Hepatocyte (in vitro differentiated cells): ENCODE measurements around the gene TSPAN31. TPM values are rescaled to one million over a fixed set of nuclear protein-coding genes. Genes with fewer than 3 reads are reported as not detected.

Experiments
- DNase-seq: peaks from one replicate; pipeline ENCODE4 v3.0.0-alpha.2; 2016; ENCODE audit warnings: low spot score
- H2AFZ ChIP-seq: fragments of 200-600 bp; sonication (generic); 2 replicates; pipeline ENCODE4 v1.6.0; 2016; ENCODE audit warnings: antibody characterized with exemption, mild to moderate bottlenecking
- H3K27ac ChIP-seq: fragments of 200-600 bp; sonication (generic); 2 replicates; pipeline ENCODE4 v1.5.1; 2016; ENCODE audit warnings: mild to moderate bottlenecking
- H3K27me3 ChIP-seq: fragments of 200-600 bp; sonication (generic); 2 replicates; pipeline ENCODE4 v1.6.1; 2016
- H3K36me3 ChIP-seq: fragments of 200-600 bp; sonication (generic); replicated peaks from 2 replicates; pipeline ENCODE4 v1.5.1; 2016; ENCODE audit warnings: low read depth; ENCODE audit not compliant: insufficient read depth
- H3K4me1 ChIP-seq: fragments of 200-600 bp; sonication (generic); 2 replicates; pipeline ENCODE4 v1.5.1; 2016; ENCODE audit warnings: mild to moderate bottlenecking, moderate library complexity; ENCODE audit not compliant: insufficient read depth
- H3K4me2 ChIP-seq: fragments of 200-600 bp; sonication (generic); 2 replicates; pipeline ENCODE4 v1.6.0; 2016
- H3K4me3 ChIP-seq: fragments of 200-600 bp; sonication (generic); 2 replicates; pipeline ENCODE4 v1.5.1; 2016; ENCODE audit warnings: mild to moderate bottlenecking
- H3K79me2 ChIP-seq: fragments of 200-600 bp; sonication (generic); 2 replicates; pipeline ENCODE4 v1.6.0; 2017; ENCODE audit warnings: mild to moderate bottlenecking
- H3K9me2 ChIP-seq: fragments of 200-600 bp; sonication (generic); replicated peaks from 2 replicates; pipeline ENCODE4 v1.6.0; 2017; ENCODE audit warnings: mild to moderate bottlenecking; ENCODE audit not compliant: insufficient read depth
- H3K9me3 ChIP-seq: fragments of 200-600 bp; sonication (generic); 2 replicates; pipeline ENCODE4 v1.5.1; 2016; ENCODE audit warnings: low read depth, mild to moderate bottlenecking
- H4K20me1 ChIP-seq: fragments of 200-600 bp; sonication (generic); 2 replicates; pipeline ENCODE4 v1.6.0; 2016; ENCODE audit warnings: mild to moderate bottlenecking; ENCODE audit not compliant: insufficient read depth, poor library complexity, severe bottlenecking
- CTCF ChIP-seq: fragments of 200-600 bp; sonication (generic); IDR thresholded peaks from 2 replicates; pipeline ENCODE4 v1.5.1; 2016; ENCODE audit warnings: antibody characterized with exemption, mild to moderate bottlenecking; ENCODE audit not compliant: poor library complexity
- EZH2 ChIP-seq: fragments of 200-600 bp; sonication (generic); IDR thresholded peaks from 2 replicates; pipeline ENCODE4 v1.6.1; 2016; ENCODE audit warnings: antibody characterized with exemption, mild to moderate bottlenecking, borderline replicate concordance
- EZH2phosphoT487 ChIP-seq: fragments of 200-600 bp; sonication (generic); IDR thresholded peaks from one replicate; pipeline ENCODE4 v1.6.1; 2018; ENCODE audit warnings: antibody characterized with exemption, mild to moderate bottlenecking, low read depth, moderate library complexity; ENCODE audit not compliant: unreplicated experiment, severe bottlenecking
- WGBS: methylation state at CpG from one replicate; pipeline ENCODE4 v1.1.6; 2016; ENCODE audit warnings: low lambda C conversion rate; ENCODE audit errors: missing lambda C conversion rate; 5-methylcytosine and 5-hydroxymethylcytosine counted together
- polyA plus RNA-seq: library from polyadenylated mRNA; unstranded; fragments of >200 nt; fragmentation: Nextera tagmentation; extraction: Ambion mirVana; gene quantifications from 2 replicates; pipeline ENCODE4 v1.2.1, GENCODE V29; 2016
- total RNA-seq: library from RNA; depleted of rRNA; stranded (reverse); fragments of >200 nt; gene quantifications from 2 replicates; pipeline ENCODE4 v1.2.3, GENCODE V29; 2014

The TSPAN31 gene
- total and polyA plus RNA-seq, 2 experiments from 2014 or later, result 69.2 to 81.3 TPM

- Histone ChIP-seq H3K27me3 (no peaks in the 10 kb centered on the region), H3K4me1 (peaks cover 5% of the 10 kb centered on the region), H3K27ac (no peak overlapping the region), H3K9me3 (no peaks in the 10 kb centered on the region), H2AFZ (no peak overlapping the region), H3K36me3 (no peaks in the 10 kb centered on the region), H4K20me1 (no peaks in the 10 kb centered on the region), H3K4me2 (no peak overlapping the region), H3K79me2 (peaks cover 9% of the 10 kb centered on the region), H3K4me3 (no peak overlapping the region), H3K9me2 (no peaks in the 10 kb centered on the region)
- DNase-seq, result no peak
- TF ChIP-seq EZH2 (no peak), CTCF (no peak), EZH2phosphoT487 (no peak)
- WGBS, result 94% methylated on average over 4 of the region's 4 CpGs
Observed at GRCh38 chr12:57775563-57776246, 30.9 kb downstream of the TSPAN31 start.

- Histone ChIP-seq H4K20me1 (no peaks in the 10 kb centered on the region), H3K79me2 (peaks cover 5% of the 10 kb centered on the region), H3K4me3 (no peak overlapping the region), H3K4me1 (peaks cover 5% of the 10 kb centered on the region), H3K36me3 (no peaks in the 10 kb centered on the region), H3K4me2 (no peak overlapping the region), H3K27ac (no peak overlapping the region), H2AFZ (no peak overlapping the region), H3K27me3 (no peaks in the 10 kb centered on the region), H3K9me2 (no peaks in the 10 kb centered on the region), H3K9me3 (no peaks in the 10 kb centered on the region)
- no peak for DNase-seq
- TF ChIP-seq EZH2phosphoT487 (no peak), EZH2 (no peak), CTCF (no peak)
- WGBS, result 92% methylated on average over 2 of the region's 2 CpGs
Observed at GRCh38 chr12:57776247-57776587, 31.4 kb downstream of the TSPAN31 start.

GRCh38 chr12:57777367-57777766, 32.5 kb downstream of the TSPAN31 start:
- H3K9me2 ChIP-seq, result no peaks in the 10 kb centered on the region
- no peak for DNase-seq
- H3K4me3 ChIP-seq, result no peak overlapping the region
- 91% methylated on average over 7 of the region's 7 CpGs for WGBS
- H3K27ac ChIP-seq, result no peak overlapping the region
- no peak overlapping the region for H3K4me2 ChIP-seq
- TF ChIP-seq EZH2phosphoT487 (no peak), EZH2 (no peak), CTCF (no peak)
- H2AFZ ChIP-seq, result no peak overlapping the region
- peaks cover 5% of the 10 kb centered on the region for H3K4me1 ChIP-seq
- H3K27me3 ChIP-seq, result no peaks in the 10 kb centered on the region
- H3K79me2 ChIP-seq, result peaks cover 3% of the 10 kb centered on the region
- no peaks in the 10 kb centered on the region for H3K9me3 ChIP-seq
- H3K36me3 ChIP-seq, result no peaks in the 10 kb centered on the region
- no peaks in the 10 kb centered on the region for H4K20me1 ChIP-seq
